Measurements from ENCODE around the gene COX7A1. TPM values are rescaled to one million over a fixed set of nuclear protein-coding genes. Genes with fewer than 3 reads are reported as not detected.

Gene COX7A1
- total RNA-seq, 1 donor from 2014 or later, result not detected

- no peak for DNase-seq (ENCODE audit: low spot score, unreplicated experiment)
- Mint-ChIP-seq H3K4me3 (ENCODE audit: low read depth) (peak overlapping the region; percentile 95), H3K9me3 (ENCODE audit: low read depth) (no peaks in the 10 kb centered on the region), H3K27ac (peak overlapping the region; percentile 77), H3K36me3 (ENCODE audit: insufficient read depth) (peaks cover 13% of the 10 kb centered on the region), H3K27me3 (no peaks in the 10 kb centered on the region), H3K4me1 (ENCODE audit: low read depth) (peaks cover 18% of the 10 kb centered on the region)
- no peak for TF ChIP-seq CTCF (IDR thresholded peaks at IDR 0.05; ENCODE audit: unreplicated experiment)
Observed at GRCh38 chr19:36113425-36113824, 38.8 kb downstream of the COX7A1 start.

GRCh38 chr19:36112678-36113077, 39.6 kb downstream of the COX7A1 start:
- no peaks in the 10 kb centered on the region for H3K27me3 Mint-ChIP-seq
- TF ChIP-seq CTCF (IDR thresholded peaks at IDR 0.05; ENCODE audit: unreplicated experiment), result no peak
- peaks cover 9% of the 10 kb centered on the region for H3K36me3 Mint-ChIP-seq (ENCODE audit: insufficient read depth)
- peak overlapping the region; percentile 59 for H3K4me3 Mint-ChIP-seq (ENCODE audit: low read depth)
- no peak for DNase-seq (ENCODE audit: low spot score, unreplicated experiment)
- no peaks in the 10 kb centered on the region for H3K9me3 Mint-ChIP-seq (ENCODE audit: low read depth)
- no peak overlapping the region for H3K27ac Mint-ChIP-seq
- H3K4me1 Mint-ChIP-seq (ENCODE audit: low read depth), result peaks cover 18% of the 10 kb centered on the region

GRCh38 chr19:36111200-36111539, 41.1 kb downstream of the COX7A1 start:
- DNase-seq (ENCODE audit: low spot score, unreplicated experiment), result no peak
- peaks cover 6% of the 10 kb centered on the region for H3K36me3 Mint-ChIP-seq (ENCODE audit: insufficient read depth)
- H3K4me3 Mint-ChIP-seq (ENCODE audit: low read depth), result no peak overlapping the region
- no peak overlapping the region for H3K27ac Mint-ChIP-seq
- no peaks in the 10 kb centered on the region for H3K9me3 Mint-ChIP-seq (ENCODE audit: low read depth)
- H3K27me3 Mint-ChIP-seq, result no peaks in the 10 kb centered on the region
- TF ChIP-seq CTCF (IDR thresholded peaks at IDR 0.05; ENCODE audit: unreplicated experiment), result no peak
- peaks cover 15% of the 10 kb centered on the region for H3K4me1 Mint-ChIP-seq (ENCODE audit: low read depth)

DNA sequence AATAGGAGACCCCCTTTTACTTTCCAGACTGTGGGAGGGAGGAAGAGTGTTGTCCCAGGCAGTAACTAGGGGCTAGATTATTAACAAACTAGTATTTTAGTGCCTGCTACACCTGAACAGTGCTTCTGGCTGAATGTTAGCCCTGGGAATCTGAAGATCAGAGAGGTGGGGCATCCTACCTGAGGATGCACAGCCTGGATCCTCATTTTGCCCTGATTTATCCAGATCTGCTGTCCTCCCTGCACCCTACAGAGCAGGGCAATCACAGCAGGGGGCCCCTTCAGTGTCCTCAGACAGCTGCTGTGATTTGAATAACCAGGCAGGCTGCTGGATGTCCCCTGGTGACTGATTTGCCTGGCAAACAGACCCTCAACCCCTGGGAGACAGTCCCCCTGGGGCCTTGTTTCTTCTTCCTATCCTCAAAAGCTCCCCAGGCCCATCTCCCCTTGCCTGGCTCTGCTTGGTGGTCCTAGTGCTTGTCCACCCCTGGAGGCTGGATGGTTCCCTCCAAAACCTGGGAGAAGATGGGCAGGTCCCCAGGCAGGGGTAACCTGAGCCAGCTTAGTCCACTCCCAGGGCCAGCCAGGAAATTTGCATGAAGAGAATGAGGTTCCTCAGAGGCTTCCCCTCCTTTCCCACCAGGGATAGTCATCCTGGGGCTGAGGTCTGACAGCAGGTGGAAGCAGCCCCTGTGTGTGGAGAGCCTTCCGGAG, 41.6 kb downstream of the COX7A1 start, which contains the start of gene OVOL3:
TSS of gene OVOL3 (plus strand) at position 657 of the 713 bp plus-strand sequence. CDS start 60 bp downstream, outside the sequence.
- no peak for TF ChIP-seq CTCF (IDR thresholded peaks at IDR 0.05; ENCODE audit: unreplicated experiment)
- no peak within 1 kb of the TSS for H3K4me3 Mint-ChIP-seq (ENCODE audit: low read depth)
- H3K27ac Mint-ChIP-seq, result no peak within 1 kb of the TSS
- no peak for DNase-seq (ENCODE audit: low spot score, unreplicated experiment)
- peaks cover 6% of the 10 kb centered on the region for H3K36me3 Mint-ChIP-seq (ENCODE audit: insufficient read depth)
- peaks cover 15% of the 10 kb centered on the region for H3K4me1 Mint-ChIP-seq (ENCODE audit: low read depth)
- H3K9me3 Mint-ChIP-seq (ENCODE audit: low read depth), result no peaks in the 10 kb centered on the region
- no peaks in the 10 kb centered on the region for H3K27me3 Mint-ChIP-seq

DNA sequence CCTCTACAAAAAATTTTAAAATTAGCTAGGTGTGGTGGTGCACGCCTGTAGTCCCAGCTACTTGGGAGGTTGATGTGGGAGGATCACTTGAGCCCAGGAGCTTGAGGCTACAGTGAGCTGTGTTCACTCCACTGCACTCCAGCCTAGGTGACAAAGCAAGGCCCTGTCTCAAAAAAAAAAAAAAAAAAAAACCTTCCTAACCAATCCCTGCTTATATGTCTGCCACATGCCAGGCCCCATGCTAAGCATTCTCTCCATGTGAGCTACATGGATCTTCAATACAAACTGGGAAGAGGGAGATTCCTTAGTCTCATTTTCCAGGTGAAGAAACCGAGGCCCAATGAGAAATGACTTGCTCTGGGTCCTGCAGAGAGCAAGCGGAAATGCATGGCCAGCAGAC, 43.6 kb downstream of the COX7A1 start:
- Mint-ChIP-seq H3K4me1 (ENCODE audit: low read depth) (peaks cover 5% of the 10 kb centered on the region), H3K36me3 (ENCODE audit: insufficient read depth) (peaks cover 6% of the 10 kb centered on the region), H3K27ac (no peak overlapping the region), H3K9me3 (ENCODE audit: low read depth) (no peaks in the 10 kb centered on the region), H3K4me3 (ENCODE audit: low read depth) (no peak overlapping the region), H3K27me3 (no peaks in the 10 kb centered on the region)
- no peak for DNase-seq (ENCODE audit: low spot score, unreplicated experiment)
- TF ChIP-seq CTCF (IDR thresholded peaks at IDR 0.05; ENCODE audit: unreplicated experiment), result no peak

All from progenitor cell of endocrine pancreas (in vitro differentiated cells).